BE2C (cell line): Measurements from ENCODE around the gene TXNDC11.
A peak's percentile ranks its signal among the peaks of the same experiment; 100 is the strongest.

ENCODE experiments used
- DNase-seq: peaks from one replicate; pipeline ENCODE4 v3.0.0-alpha.2; 2020
- H3K27me3 ChIP-seq: fragments of 250-450 bp; sonication (Bioruptor Pico); 2 replicates; pipeline ENCODE4 v1.5.1; 2020; ENCODE audit warnings: mild to moderate bottlenecking
- H3K36me3 ChIP-seq: fragments of 250-450 bp; sonication (Bioruptor Pico); 2 replicates; pipeline ENCODE4 v1.5.1; 2020; ENCODE audit warnings: mild to moderate bottlenecking
- H3K4me1 ChIP-seq: fragments of 250-450 bp; sonication (Bioruptor Pico); 2 replicates; pipeline ENCODE4 v1.5.1; 2020
- H3K4me3 ChIP-seq: 2 replicates; pipeline ENCODE4 v1.5.1; 2011; ENCODE audit warnings: low read depth, low read length
- H3K9me3 ChIP-seq: fragments of 250-450 bp; sonication (Bioruptor Pico); 2 replicates; pipeline ENCODE4 v1.5.1; 2020
- TF ChIP-seq, protein P1 (sequence below): IDR thresholded peaks from 2 replicates; pipeline ENCODE4 v1.5.1; 2012; ENCODE audit warnings: mild to moderate bottlenecking, low read depth, low read length

TXNDC11 gene

DNA sequence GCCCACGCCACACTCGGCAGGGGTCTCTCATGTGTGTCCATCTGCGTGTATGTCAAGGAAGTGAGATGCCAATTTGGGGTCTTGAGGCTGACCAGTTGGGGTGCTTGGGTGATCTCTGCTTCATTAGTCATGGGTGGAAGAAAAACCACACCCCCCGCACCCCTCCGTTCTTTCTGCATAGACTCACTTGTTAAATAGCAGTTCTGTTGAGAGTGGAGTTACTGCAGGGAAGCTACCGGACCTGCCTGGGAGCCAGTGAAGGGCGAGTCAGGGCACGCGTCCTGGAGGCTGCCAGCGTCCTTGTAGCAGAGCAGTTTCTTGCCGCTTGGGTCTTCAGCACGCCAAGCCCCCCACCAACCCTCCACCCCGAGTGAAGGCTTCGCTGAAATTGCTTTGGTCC is 65.9 kb downstream of the TXNDC11 start:
- no peak for DNase-seq
- no peaks in the 10 kb centered on the region for H3K4me1 ChIP-seq
- peaks cover 9% of the 10 kb centered on the region for H3K36me3 ChIP-seq
- TF ChIP-seq, protein P1, sequence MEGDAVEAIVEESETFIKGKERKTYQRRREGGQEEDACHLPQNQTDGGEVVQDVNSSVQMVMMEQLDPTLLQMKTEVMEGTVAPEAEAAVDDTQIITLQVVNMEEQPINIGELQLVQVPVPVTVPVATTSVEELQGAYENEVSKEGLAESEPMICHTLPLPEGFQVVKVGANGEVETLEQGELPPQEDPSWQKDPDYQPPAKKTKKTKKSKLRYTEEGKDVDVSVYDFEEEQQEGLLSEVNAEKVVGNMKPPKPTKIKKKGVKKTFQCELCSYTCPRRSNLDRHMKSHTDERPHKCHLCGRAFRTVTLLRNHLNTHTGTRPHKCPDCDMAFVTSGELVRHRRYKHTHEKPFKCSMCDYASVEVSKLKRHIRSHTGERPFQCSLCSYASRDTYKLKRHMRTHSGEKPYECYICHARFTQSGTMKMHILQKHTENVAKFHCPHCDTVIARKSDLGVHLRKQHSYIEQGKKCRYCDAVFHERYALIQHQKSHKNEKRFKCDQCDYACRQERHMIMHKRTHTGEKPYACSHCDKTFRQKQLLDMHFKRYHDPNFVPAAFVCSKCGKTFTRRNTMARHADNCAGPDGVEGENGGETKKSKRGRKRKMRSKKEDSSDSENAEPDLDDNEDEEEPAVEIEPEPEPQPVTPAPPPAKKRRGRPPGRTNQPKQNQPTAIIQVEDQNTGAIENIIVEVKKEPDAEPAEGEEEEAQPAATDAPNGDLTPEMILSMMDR: no peak
- H3K9me3 ChIP-seq: no peaks in the 10 kb centered on the region
- H3K27me3 ChIP-seq: no peaks in the 10 kb centered on the region
- no peak overlapping the region for H3K4me3 ChIP-seq

DNA sequence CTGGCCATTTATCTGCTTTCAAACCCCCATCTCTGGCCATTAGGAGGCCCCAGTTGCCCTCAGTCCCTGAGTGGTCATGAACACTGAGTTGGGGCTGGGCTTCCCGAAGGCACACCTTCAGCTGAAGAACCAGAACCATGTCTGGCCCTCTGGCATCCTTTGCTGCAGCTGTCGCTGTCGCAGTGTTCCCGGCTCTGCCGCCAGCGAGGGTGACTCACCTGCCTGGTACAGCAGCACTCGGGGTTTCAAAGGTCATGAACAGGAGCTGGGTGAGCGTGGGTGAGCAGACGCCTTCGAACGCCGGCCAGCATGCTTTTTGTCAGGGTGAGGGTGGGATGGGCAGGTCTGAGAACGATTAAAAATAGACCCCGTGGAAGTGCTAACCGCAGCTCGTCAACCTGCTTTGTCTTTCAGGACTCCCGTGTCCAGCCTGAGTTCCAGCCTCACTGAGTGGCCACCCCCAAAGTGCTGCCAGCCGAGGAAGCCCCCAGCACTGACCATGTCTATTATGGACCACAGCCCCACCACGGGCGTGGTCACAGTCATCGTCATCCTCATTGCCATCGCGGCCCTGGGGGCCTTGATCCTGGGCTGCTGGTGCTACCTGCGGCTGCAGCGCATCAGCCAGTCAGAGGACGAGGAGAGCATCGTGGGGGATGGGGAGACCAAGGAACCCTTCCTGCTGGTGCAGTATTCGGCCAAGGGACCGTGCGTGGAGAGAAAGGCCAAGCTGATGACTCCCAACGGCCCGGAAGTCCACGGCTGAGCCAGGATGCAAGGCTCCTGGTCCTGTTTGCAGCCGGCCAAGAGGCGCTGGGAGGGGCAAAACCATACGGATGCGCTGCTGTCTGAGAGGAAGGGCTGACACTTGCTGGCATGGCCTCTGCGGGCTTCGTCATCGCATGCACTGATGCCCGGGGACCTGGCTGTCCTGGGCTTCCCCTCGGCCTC is 66.8 kb downstream of the TXNDC11 start:
- no peaks in the 10 kb centered on the region for H3K27me3 ChIP-seq
- peaks cover 9% of the 10 kb centered on the region for H3K36me3 ChIP-seq
- H3K4me3 ChIP-seq: no peak overlapping the region
- TF ChIP-seq, protein P1: no peak
- DNase-seq: peak; percentile 82
- no peaks in the 10 kb centered on the region for H3K4me1 ChIP-seq
- H3K9me3 ChIP-seq: no peaks in the 10 kb centered on the region

DNA sequence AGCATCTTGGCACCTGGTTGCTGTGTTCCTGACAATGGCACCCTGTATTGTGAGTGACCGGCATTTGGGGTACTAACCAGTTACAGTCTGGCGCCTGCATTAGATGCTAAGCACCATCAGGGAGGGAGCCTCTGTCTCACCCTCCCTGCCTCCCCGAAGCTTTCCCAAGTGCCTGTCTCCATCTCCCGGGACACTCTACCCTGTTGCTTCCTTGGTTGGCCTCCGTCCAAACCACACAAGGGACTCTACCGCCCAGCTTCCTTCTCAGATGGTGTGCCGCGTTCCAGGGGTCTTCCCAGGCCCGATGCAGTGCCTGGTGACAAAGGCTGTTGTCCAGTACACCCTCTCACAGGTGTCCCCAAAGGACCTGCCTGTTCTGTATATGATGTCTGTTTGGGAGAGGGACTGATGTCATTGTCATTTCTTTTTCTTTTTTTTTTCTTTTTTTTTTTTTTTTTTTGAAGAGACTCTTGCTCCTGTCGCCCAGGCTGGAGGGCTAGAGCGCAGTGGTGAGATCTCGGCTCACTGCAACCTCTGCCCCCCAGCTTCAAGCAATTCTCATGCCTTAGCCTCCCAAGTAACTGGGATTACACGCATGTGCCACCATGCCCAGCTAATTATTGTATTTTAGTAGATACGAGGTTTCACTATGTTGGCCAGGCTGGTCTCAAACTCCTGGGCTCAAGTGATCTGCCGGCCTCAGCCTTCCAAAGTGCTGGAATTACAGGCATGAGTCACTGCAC is 67.7 kb downstream of the TXNDC11 start:
- Histone ChIP-seq H3K36me3 (peaks cover 9% of the 10 kb centered on the region), H3K4me3 (no peak overlapping the region), H3K9me3 (no peaks in the 10 kb centered on the region), H3K27me3 (no peaks in the 10 kb centered on the region), H3K4me1 (no peaks in the 10 kb centered on the region)
- no peak for DNase-seq
- TF ChIP-seq, protein P1: no peak

DNA sequence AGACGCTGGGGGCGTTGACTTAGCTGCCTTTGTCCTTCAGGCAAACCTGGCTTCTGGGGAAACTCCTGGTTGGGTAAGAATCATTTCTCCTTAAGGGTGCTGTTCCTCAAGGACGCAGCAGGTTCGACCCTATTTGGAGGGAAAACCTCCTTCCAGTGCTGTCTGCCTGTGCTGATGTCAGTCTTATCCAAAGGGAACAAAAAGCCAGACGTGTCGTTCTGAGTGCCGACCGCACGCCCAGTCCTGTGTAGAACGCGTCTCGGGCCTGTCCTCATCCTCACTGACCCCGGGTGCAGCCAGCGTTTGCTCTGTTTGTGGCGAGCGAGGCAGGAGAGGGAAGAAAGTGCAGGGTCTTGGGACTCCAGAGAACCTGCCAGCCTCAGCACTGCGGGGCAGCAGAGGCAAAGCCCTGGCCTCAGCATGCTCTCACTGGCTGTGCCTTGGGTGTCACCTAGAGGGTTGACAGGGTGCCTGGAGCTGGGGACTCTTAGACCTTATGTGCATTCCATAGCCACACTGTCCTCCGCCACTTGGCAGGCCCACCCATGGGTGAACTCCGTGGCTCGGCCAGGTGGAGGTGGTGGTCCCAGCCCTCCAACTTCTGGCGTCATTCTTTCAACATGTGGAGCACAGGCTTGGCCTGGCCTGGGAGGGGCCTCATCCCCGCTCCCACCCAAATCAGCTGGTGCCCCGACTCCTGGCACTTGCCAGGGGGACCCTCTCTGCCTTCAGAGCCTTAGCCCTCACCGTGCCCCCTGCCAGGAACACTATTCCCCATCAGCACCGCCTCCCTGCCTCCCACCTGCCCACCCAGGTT is 68.4 kb downstream of the TXNDC11 start:
- H3K4me3 ChIP-seq: no peak overlapping the region
- no peak for DNase-seq
- H3K27me3 ChIP-seq: no peaks in the 10 kb centered on the region
- TF ChIP-seq, protein P1: no peak
- peaks cover 9% of the 10 kb centered on the region for H3K36me3 ChIP-seq
- H3K9me3 ChIP-seq: no peaks in the 10 kb centered on the region
- H3K4me1 ChIP-seq: no peaks in the 10 kb centered on the region

DNA sequence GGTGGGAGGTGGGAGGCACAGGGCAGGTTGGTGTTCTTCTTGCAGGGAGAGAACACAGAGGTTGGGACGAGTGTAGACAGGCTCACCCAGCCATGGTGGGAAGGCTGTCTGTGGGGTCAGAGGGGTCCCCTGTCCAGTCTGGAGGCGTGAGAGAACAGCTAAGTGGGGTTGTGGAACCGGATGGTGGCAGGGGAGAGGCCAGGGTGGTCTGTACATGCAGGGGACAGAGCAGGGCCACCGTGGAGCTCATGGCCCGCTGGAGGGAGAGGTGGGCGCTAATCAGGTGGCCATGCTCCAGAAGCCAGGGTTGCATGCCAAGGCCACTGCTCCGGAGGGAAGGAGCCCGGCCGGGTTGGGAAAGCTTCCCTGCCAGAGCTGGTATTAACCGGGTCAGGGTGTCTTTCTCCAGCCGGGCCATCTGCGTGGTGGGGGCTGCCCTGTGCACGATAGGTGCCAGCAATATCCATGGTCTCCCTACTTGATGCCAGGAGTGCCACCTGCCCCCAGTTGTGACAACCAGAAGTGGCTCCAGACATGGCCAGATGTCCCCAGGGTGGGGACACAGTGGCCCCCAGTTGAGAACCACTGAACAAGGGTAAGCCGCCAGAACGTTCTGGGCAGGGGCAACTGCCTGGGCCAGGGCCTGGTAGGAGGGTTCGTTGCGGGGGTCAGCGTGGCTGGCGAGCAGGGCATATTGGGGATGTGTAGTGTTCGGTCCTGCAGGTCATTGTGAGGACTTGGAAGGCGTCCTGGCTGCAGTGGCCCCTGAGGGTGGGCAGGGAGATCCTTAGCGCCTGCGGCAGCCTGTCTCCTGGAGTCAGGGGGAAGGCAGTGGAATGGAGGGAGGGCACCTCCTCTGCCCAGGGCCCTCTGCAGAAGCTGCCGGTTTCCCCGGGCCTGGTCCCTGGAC is 69.3 kb downstream of the TXNDC11 start:
- Histone ChIP-seq H3K4me3 (no peak overlapping the region), H3K27me3 (no peaks in the 10 kb centered on the region), H3K9me3 (no peaks in the 10 kb centered on the region), H3K36me3 (peaks cover 9% of the 10 kb centered on the region), H3K4me1 (no peaks in the 10 kb centered on the region)
- DNase-seq: no peak
- TF ChIP-seq, protein P1: no peak
